NCI-H187 (cell line): ENCODE results near the gene FAM76B.
A peak's percentile ranks its signal among the peaks of the same experiment; 100 is the strongest.

ENCODE experiments used
- DNase-seq, 2 experiments: peaks; one replicate each; lab custom pipeline; 2025; lab: John Stamatoyannopoulos, UW

Gene FAM76B

DNA sequence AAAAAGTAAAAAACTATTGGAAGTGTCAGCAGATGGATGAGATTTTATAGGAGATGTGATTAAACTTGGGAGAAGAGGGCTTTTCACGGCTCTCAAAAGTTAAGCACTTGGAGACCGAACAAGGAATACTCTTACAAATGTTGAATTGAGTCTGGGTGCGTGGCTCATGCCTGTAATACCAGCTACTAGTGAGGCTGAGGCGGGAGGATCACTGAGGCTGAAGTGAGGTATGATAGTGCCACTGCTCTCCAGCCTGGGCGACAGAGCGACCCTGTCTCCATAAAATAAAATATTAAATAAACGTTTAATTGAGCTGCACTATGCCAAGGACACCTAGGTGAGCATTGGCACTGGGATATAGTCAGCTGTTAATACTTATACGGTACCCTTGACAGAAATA, 2.6 kb upstream of the FAM76B start:
- no peak for DNase-seq

GRCh38 chr11:95791709-95792033, 2.1 kb upstream of the FAM76B start:
- no peak for DNase-seq

- DNase-seq = peak in 1 of 2 experiments; percentile 19
These were observed 1.5 kb upstream of the FAM76B start for GRCh38 chr11:95790933-95791708.

DNA sequence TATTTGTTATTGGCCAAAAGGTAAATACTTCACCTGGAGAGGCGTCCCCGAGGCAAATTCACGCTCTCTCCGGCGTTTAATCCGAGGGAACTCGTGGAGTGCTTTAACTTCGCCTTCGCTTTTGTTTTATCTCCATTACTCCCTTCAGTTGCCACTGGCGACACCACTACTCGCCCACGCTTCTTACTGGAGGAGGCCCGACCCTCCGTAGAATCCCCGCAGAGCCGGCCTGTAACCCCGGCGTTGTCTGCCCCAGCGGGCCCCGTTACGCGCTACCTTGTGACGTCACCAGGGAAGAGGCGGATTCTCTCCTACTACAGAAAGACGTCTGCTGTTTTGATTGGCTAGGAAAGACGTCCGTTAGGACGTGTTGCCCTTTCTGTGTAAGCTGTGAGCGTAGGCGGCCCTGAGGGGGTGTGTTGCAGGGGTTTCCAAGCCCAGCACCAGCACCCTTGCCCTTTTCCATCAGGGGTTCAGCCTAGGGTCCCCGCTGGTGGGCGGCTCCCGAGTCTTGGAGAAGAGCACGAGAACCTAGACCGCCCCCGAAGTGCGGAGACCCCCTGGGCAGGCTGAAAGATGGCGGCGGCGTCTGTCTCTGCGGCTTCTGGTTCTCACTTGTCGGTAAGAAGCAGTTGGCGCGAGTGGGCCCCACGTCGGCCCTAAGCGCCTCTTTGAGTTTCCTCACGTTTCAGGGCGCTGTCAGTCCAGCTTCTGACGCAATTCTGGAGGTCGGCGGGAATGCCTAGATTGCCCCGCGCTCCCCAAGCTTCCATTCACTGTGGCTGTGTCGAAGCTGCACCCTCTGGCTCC, 746 bp upstream of the FAM76B start, which contains the start of gene CEP57:
Gene CEP57 (plus strand): TSS at position 376 of the 810 bp plus-strand sequence. CDS start 201 bp downstream, at position 577.
- DNase-seq = peak; percentile 87 to 91

DNA sequence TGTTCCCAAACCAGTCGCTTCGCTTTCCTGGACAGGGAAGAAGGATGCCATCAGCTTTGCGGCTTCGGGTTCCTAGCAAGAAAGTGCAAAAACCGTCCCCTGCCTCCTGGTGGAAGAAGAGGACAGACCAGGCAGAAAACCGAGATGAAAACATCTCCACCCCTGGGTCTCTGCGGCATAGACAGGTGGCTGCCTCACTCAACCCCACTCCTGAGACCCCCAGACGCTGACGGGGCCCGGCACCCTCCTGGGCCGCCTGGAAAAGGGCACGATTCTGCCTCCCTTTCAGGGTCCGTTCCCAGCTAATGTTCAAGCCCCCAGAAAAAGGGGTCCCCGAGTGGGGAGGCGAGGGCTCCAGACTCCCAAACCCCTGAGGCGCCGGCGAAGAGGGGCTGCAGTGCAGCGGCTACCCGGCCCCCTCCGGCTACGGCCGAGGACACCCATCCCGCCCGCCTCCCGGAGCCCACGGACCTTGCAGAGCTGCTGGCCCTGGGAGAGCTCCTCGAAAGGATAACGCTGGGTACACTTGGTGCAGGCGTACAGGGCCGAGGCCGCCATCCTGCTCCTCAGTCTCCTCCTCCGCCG, 569 bp downstream of the FAM76B start:
- DNase-seq = peak in 1 of 2 experiments; percentile 4

DNA sequence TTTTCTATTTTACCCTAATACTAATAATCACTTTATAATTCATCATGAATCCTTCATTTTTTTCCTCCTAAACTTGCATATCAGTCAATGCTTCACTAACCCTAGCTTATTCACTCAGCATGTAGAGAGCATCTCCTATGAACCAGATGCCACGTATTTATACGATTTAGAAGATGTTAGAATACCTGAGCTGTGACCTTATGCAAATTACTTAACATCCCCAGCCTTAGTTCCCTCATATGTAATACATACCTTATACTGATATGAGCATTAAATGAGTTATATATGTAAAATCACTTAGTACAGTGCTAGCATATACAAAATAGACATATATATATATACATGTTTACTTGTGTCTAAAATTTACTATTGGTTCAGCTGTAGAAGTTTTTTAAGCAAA, 9.0 kb downstream of the FAM76B start:
- no peak for DNase-seq

- DNase-seq = no peak
These were observed 10.9 kb downstream of the FAM76B start for GRCh38 chr11:95778699-95779098.

- no peak for DNase-seq
These were observed 12.7 kb downstream of the FAM76B start for GRCh38 chr11:95776859-95777258.

GRCh38 chr11:95768521-95768920, 21.1 kb downstream of the FAM76B start:
- DNase-seq = no peak

- no peak for DNase-seq
These were observed 22.1 kb downstream of the FAM76B start for GRCh38 chr11:95767498-95767897.

- DNase-seq = no peak
These were observed 22.9 kb downstream of the FAM76B start for GRCh38 chr11:95766701-95767100.

DNA sequence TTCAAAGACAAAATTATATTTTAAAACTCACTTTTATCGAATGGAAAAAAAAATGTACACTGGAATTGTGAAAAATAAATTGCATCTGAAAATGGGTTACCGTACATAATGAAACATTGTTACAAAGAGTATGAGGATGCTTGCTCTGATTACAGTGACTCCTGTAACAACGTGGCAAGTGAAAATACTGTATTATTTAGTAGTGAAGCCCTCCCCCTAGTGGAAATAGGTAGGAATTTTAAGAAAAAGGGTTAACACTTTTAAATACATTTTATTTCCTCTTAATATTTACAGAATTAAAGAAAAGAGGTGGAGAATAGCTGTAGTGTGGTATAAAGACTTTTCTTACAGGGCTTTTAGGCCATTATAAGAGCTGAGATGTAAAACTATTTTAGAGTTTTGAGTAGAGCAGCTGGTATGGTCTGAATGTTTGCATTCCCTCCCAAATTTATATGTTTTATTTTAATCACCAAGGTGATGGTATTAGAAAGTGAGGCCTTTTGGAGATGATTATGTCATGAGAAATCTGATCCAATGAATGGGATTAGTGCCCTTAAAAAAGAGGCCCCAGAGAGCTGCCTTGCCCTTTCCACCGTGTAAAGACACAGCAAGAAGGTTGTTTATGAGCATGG, 25.2 kb downstream of the FAM76B start:
- DNase-seq = peak in 1 of 2 experiments; percentile 2

DNA sequence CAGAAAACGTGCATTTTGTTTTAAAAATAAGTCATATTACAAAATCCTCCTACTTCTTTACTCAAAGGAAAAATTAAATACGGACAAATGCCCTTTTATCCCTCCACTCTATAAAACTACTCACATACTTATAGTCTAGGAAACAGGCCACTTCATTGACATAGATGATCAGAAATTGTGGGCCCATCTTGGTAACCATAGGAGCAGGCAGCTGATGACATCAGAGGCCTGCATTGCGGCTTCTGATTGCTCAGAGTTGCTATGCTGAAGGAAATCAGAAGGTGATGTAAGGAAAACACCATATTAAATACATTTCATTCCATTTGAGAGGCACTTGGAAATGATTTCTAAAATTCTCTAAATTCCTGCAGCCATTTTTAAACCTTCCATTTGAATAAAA, 27.0 kb downstream of the FAM76B start:
- DNase-seq = no peak

- no peak for DNase-seq
These were observed 28.6 kb downstream of the FAM76B start for GRCh38 chr11:95760941-95761340.

GRCh38 chr11:95751515-95751914, 38.1 kb downstream of the FAM76B start:
- no peak for DNase-seq

GRCh38 chr11:95750101-95750500, 39.5 kb downstream of the FAM76B start:
- DNase-seq = no peak

DNA sequence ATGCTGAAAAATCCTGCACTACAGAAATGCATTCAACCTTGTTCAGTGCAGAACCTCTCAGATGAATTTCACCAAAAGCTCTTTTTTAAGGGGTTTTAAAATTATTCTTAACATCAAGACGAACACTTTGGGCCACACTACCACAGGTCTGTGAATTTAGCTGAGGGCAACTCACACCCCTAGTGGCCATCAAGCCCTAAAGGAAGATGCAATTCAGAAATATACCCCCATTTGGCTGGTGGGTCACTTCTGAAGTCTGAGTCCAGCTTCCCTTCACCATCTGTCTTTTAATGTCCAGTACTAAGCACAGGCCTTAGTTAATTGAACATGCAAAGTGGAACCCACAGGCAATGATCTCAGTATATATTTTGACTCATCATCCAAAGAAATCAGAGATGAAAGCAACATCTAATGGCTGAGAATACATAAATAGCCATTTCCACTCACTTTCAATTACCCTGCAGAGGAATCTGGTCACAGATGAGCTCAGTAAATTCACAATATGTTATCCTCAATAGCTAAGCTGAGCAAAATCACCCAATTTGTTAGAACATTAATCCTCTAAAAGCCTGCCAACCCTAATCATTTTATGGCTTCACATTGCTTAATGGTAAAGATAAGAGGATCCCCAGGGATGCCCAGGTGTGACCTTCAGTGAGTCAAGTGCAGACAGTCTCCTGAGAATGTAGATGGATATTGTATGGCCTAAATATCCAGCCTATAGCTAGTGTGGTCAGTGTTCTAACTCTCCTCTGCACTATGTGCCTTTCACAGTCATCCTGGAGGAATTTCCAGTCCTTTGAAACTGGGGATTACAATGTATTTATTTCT, 50.3 kb downstream of the FAM76B start:
- DNase-seq = no peak

DNA sequence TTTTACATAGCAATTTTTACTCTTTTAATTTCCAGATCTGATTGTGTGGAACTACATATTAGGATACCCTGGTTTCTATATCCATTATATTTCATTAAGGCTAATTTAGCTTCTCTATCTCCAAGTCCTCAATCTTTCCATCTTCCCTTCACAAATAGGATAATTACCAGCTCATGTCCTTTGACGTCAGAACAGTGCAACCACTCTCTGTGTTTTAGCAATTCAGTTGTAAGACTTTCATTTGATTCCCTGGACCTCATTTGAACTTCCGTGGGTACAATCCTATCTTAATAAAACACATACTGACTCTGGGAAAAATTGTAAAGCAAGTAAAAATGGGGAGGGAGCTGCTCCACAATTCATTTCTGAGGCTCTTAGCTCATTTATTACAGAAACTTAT, 52.8 kb downstream of the FAM76B start:
- DNase-seq = no peak

GRCh38 chr11:95736355-95736754, 53.2 kb downstream of the FAM76B start:
- DNase-seq = no peak

- no peak for DNase-seq
These were observed 55.5 kb downstream of the FAM76B start for GRCh38 chr11:95734009-95734572.

DNA sequence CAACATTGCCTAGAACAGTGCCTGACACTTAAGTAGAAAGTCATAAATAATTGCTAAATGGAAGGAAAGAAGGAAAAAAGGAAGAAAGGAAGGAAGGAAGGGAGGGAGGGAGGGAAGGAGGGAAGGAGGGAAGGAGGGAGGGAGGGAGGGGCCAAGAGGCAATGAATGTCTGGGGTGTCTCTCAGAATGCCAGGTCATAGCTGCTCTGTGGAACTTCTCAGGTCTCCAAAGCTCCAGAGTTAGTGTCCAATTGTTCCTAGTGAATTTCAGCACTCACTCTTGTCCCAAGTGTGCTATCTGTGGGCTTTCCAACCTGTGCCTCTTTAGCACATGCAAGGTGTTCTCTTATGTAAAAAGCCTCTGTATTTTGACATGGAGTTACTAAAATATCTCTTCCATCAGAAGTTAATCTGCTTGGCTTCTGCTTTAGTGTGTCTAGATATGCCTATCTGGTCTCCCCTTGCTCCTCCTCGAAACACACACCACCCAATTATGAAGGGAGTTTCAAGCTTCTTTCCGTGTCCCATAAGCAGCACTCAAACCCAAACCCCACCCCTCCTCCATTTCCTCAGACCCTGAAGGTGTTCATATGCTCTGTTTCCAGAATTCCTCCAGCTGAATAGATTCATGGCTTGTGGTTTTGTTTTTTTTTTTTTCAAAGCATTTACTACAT, 56.5 kb downstream of the FAM76B start:
- no peak for DNase-seq
